Measurements from ENCODE around the gene IL15RA.

The IL15RA gene

GRCh38 chr10:5977471-5978229 lies at the start of gene IL15RA:
IL15RA (minus strand) TSS chr10:5977543; CDS start chr10:5977492, 51 bp downstream.
- peak; percentile 79 to 81 for ATAC-seq

GRCh38 chr10:6025683-6026255 lies 48.4 kb upstream of the IL15RA start:
- peak in 1 of 2 donors; percentile 8 for ATAC-seq

- ATAC-seq, result no peak
These were observed 47.0 kb upstream of the IL15RA start for GRCh38 chr10:6024334-6024682.

- no peak for ATAC-seq
These were observed 46.5 kb upstream of the IL15RA start for GRCh38 chr10:6023661-6024333.

- no peak for ATAC-seq
These were observed 45.3 kb upstream of the IL15RA start for GRCh38 chr10:6022660-6023059.

- ATAC-seq, result no peak
These were observed 43.5 kb upstream of the IL15RA start for GRCh38 chr10:6020826-6021225.

- ATAC-seq, result peak in 1 of 2 donors; percentile 12
These were observed 42.5 kb upstream of the IL15RA start for GRCh38 chr10:6019796-6020195.

- ATAC-seq, result no peak
These were observed 41.9 kb upstream of the IL15RA start for GRCh38 chr10:6019010-6019782.

GRCh38 chr10:6018422-6018821 lies 41.1 kb upstream of the IL15RA start:
- ATAC-seq, result no peak

- ATAC-seq, result no peak
These were observed 40.5 kb upstream of the IL15RA start for GRCh38 chr10:6017781-6018354.

- ATAC-seq, result peak; percentile 65 to 68
These were observed 37.0 kb upstream of the IL15RA start for GRCh38 chr10:6014241-6014761.

GRCh38 chr10:6013413-6014192 lies 36.3 kb upstream of the IL15RA start:
- ATAC-seq, result no peak

GRCh38 chr10:6012121-6012905 lies 35.0 kb upstream of the IL15RA start:
- ATAC-seq, result no peak

- peak in 1 of 2 donors; percentile 2 for ATAC-seq
These were observed 34.2 kb upstream of the IL15RA start for GRCh38 chr10:6011558-6011957.

GRCh38 chr10:6010569-6010968 lies 33.2 kb upstream of the IL15RA start:
- no peak for ATAC-seq

- ATAC-seq, result no peak
These were observed 32.6 kb upstream of the IL15RA start for GRCh38 chr10:6009961-6010360.

- ATAC-seq, result peak; percentile 30 to 51
These were observed 31.8 kb upstream of the IL15RA start for GRCh38 chr10:6009150-6009549.

- ATAC-seq, result no peak
These were observed 31.3 kb upstream of the IL15RA start for GRCh38 chr10:6008497-6009142.

- ATAC-seq, result no peak
These were observed 29.6 kb upstream of the IL15RA start for GRCh38 chr10:6006991-6007390.

GRCh38 chr10:6006546-6006945 lies 29.2 kb upstream of the IL15RA start:
- ATAC-seq, result no peak

Data from activated CD4-positive, CD25-positive, alpha-beta regulatory T cell treated with anti-CD3 and anti-CD28 coated beads, Interleukin-2, amount 50 U/mL, for 24 hours (primary cell).